GM12891 (cell line): ENCODE data around the gene LONRF2.

Experiments
- PAX5 ChIP-seq: IDR thresholded peaks from 2 replicates; pipeline ENCODE4 v1.6.1; 2011; ENCODE audit warnings: low read length, moderate library complexity, mild to moderate bottlenecking; ENCODE audit not compliant: insufficient read depth, severe bottlenecking
- POLR2A ChIP-seq: IDR thresholded peaks from 2 replicates; pipeline ENCODE4 v1.6.1; 2011; ENCODE audit warnings: low read depth, low read length, control low read depth
- POLR2AphosphoS5 ChIP-seq: IDR thresholded peaks from 2 replicates; pipeline ENCODE4 v1.6.1; 2011; ENCODE audit warnings: low read depth, low read length, control low read depth
- SPI1 ChIP-seq: IDR thresholded peaks from 2 replicates; pipeline ENCODE4 v1.6.1; 2011; ENCODE audit warnings: low read depth, low read length, control low read depth
- TAF1 ChIP-seq: IDR thresholded peaks from 2 replicates; pipeline ENCODE4 v1.6.1; 2011; ENCODE audit warnings: low read depth, low read length, control low read depth

DNA sequence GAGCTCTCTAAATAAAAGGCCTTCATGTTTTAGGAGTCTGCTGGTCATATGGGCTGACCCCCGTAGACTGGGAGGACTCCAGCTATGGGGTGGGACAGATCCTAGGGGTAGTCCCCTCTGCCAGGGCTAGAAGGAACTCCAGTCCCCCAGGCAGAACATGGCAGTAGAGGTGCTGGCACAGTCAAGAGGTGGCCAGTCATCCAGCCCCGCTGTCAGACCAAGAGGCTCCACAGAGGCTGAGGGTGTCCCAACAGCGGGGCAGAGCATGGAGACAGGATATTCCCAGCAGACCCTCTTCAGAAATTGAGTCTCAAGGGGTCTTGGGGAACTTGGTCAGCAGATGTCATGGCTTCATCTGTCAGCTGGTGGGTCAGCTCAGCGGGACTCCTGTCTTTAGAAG is 76.6 kb downstream of the LONRF2 start:
- TF ChIP-seq POLR2A = no peak
- no peak for TF ChIP-seq POLR2AphosphoS5
- no peak for TF ChIP-seq TAF1
- no peak for TF ChIP-seq SPI1
- TF ChIP-seq PAX5 = no peak
